PC-3 (cell line): ENCODE data around the gene LHFPL6. TPM values are rescaled to one million over a fixed set of nuclear protein-coding genes. Genes with fewer than 3 reads are reported as not detected.

Source experiments
- ATAC-seq: fragments of 200-7000 bp; cut with Tn5 transposase; 2 replicates; pipeline ENCODE4 v1.9.1; 2020; ENCODE audit warnings: mild to moderate bottlenecking, moderate library complexity
- BruUV-seq: library from RNA; stranded (reverse); fragments of 400-500 nt; replicated peaks from 2 replicates; lab custom pipeline; 2021; lab: Mats Ljungman, UMichigan
- CTCF ChIA-PET: fragments of 300-600 bp; sonication (Branson Sonifier 250); formaldehyde crosslinking; loops from one replicate; lab custom pipeline; 2022; ENCODE audit warnings: antibody characterized with exemption; lab: Charles Lee
- POLR2A ChIA-PET: fragments of 300-600 bp; sonication (Branson Sonifier 250); formaldehyde crosslinking; loops from one replicate; lab custom pipeline; 2022; ENCODE audit warnings: antibody characterized with exemption; ENCODE audit not compliant: unreplicated experiment; lab: Charles Lee
- DNase-seq: peaks from one replicate; pipeline ENCODE4 v3.0.0-alpha.2; 2015
- H2AFZ ChIP-seq: fragments of 300-600 bp; sonication (generic); 2 replicates; pipeline ENCODE4 v1.6.0; 2016; ENCODE audit warnings: antibody characterized with exemption, low read length
- H3F3A ChIP-seq: fragments of 300-600 bp; sonication (generic); one replicate; pipeline ENCODE4 v1.6.0; 2017; ENCODE audit warnings: antibody characterized with exemption, low read length, control low read depth, mild to moderate bottlenecking; ENCODE audit not compliant: unreplicated experiment
- H3K27ac ChIP-seq: fragments of 300-600 bp; sonication (generic); 2 replicates; pipeline ENCODE4 v1.5.1; 2016; ENCODE audit warnings: mild to moderate bottlenecking, low read length
- H3K27me3 ChIP-seq: fragments of 300-600 bp; sonication (generic); 2 replicates; pipeline ENCODE4 v1.6.1; 2016; ENCODE audit warnings: low read length, mixed read lengths
- H3K36me3 ChIP-seq: fragments of 300-600 bp; sonication (generic); 2 replicates; pipeline ENCODE4 v1.6.1; 2016; ENCODE audit warnings: low read depth, mixed run types, low read length, mixed read lengths
- H3K4me1 ChIP-seq: fragments of 300-600 bp; sonication (generic); 2 replicates; pipeline ENCODE4 v1.5.1; 2016; ENCODE audit warnings: low read length; ENCODE audit not compliant: insufficient read depth
- H3K4me2 ChIP-seq: fragments of 300-600 bp; sonication (generic); 2 replicates; pipeline ENCODE4 v1.6.0; 2016; ENCODE audit warnings: low read length
- H3K4me3 ChIP-seq: fragments of 300-600 bp; sonication (generic); 2 replicates; pipeline ENCODE4 v1.5.1; 2016; ENCODE audit warnings: mild to moderate bottlenecking, low read length, mixed read lengths
- H3K79me2 ChIP-seq: fragments of 300-600 bp; sonication (generic); 2 replicates; pipeline ENCODE4 v1.6.1; 2017; ENCODE audit warnings: low read length, mixed read lengths
- H3K9ac ChIP-seq: fragments of 300-600 bp; sonication (generic); 2 replicates; pipeline ENCODE4 v1.6.0; 2016; ENCODE audit warnings: mild to moderate bottlenecking, low read length
- H3K9me2 ChIP-seq: fragments of 300-600 bp; sonication (generic); replicated peaks from 2 replicates; pipeline ENCODE4 v1.6.1; 2016; ENCODE audit warnings: mixed run types, low read length, mixed read lengths
- H3K9me3 ChIP-seq: fragments of 300-600 bp; sonication (generic); 2 replicates; pipeline ENCODE4 v1.6.1; 2016; ENCODE audit warnings: low read length, mixed read lengths
- H4K20me1 ChIP-seq: fragments of 300-600 bp; sonication (generic); 2 replicates; pipeline ENCODE4 v1.6.1; 2016; ENCODE audit warnings: low read length, mixed read lengths
- EZH2 ChIP-seq: fragments of 300-600 bp; sonication (generic); IDR thresholded peaks from one replicate; pipeline ENCODE4 v1.6.1; 2017; ENCODE audit warnings: antibody characterized with exemption, mild to moderate bottlenecking, low read length; ENCODE audit not compliant: unreplicated experiment
- EZH2phosphoT487 ChIP-seq: fragments of 300-600 bp; sonication (generic); IDR thresholded peaks from 2 replicates; pipeline ENCODE4 v1.6.1; 2018; ENCODE audit warnings: mild to moderate bottlenecking, antibody characterized with exemption, low read length, borderline replicate concordance
- intact Hi-C: fragments of 100-400 bp; cut with micrococcal nuclease; formaldehyde crosslinking; loops from 2 replicates; pipeline ENCODE4 v1.9.0; 2023
- total RNA-seq: library from RNA; depleted of rRNA; stranded (reverse); fragments of >200 nt; gene quantifications from 2 replicates; pipeline ENCODE4 v1.2.3, GENCODE V29; 2014
- TF ChIP-seq, protein P1 (sequence below): fragments of 300-600 bp; sonication (generic); conservative IDR thresholded peaks from 2 replicates; pipeline ENCODE4 v1.5.1; 2017; ENCODE audit warnings: antibody characterized with exemption, low read depth, mild to moderate bottlenecking, low read length

Gene LHFPL6
- total RNA-seq, 1 experiment from 2014 or later = 7.8 TPM

DNA sequence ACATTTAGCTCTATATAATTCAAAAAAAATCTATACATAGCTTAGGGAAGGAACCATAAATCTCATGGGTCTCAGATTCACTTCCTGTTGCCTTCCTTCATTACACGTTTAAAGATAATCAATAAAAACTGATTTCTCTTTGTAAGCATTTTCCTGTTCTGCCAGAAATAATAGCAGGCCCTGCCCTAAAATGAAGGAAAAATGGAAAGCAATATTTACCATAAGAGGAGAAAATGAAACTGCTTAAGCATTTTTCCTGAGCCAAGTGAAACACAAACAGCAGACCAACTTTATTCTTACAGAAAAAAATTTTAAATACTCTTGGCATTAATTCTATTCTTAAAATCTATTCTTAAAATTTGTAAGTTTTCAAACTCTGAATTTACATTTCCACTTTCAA is 4.0 kb downstream of the LHFPL6 start:
- no peak overlapping the region for H3K9ac ChIP-seq
- H3K27ac ChIP-seq = no peak overlapping the region
- H3F3A ChIP-seq = no peaks in the 10 kb centered on the region
- no peaks in the 10 kb centered on the region for H4K20me1 ChIP-seq
- no peaks in the 10 kb centered on the region for H3K36me3 ChIP-seq
- no peak overlapping the region for H2AFZ ChIP-seq
- intact Hi-C loops = no loop called here
- H3K4me3 ChIP-seq = no peak overlapping the region
- H3K9me3 ChIP-seq = no peaks in the 10 kb centered on the region
- TF ChIP-seq EZH2 (no peak), EZH2phosphoT487 (no peak)
- TF ChIP-seq, protein P1, sequence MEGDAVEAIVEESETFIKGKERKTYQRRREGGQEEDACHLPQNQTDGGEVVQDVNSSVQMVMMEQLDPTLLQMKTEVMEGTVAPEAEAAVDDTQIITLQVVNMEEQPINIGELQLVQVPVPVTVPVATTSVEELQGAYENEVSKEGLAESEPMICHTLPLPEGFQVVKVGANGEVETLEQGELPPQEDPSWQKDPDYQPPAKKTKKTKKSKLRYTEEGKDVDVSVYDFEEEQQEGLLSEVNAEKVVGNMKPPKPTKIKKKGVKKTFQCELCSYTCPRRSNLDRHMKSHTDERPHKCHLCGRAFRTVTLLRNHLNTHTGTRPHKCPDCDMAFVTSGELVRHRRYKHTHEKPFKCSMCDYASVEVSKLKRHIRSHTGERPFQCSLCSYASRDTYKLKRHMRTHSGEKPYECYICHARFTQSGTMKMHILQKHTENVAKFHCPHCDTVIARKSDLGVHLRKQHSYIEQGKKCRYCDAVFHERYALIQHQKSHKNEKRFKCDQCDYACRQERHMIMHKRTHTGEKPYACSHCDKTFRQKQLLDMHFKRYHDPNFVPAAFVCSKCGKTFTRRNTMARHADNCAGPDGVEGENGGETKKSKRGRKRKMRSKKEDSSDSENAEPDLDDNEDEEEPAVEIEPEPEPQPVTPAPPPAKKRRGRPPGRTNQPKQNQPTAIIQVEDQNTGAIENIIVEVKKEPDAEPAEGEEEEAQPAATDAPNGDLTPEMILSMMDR = no peak
- peaks cover 17% of the 10 kb centered on the region for H3K79me2 ChIP-seq
- ATAC-seq (no peak), DNase-seq (no peak)
- CTCF ChIA-PET = interaction anchor here (0.5 kb wide), 1 partner anchor 102 kb away, joined by 3 read pairs; no protein-coding TSS in a partner anchor
- peaks cover 12% of the 10 kb centered on the region; the same call in 1 of the 2 replicates for H3K4me1 ChIP-seq
- no peak overlapping the region for H3K4me2 ChIP-seq
- no peaks in the 10 kb centered on the region for H3K9me2 ChIP-seq
- H3K27me3 ChIP-seq = no peaks in the 10 kb centered on the region
- no TSS peak for BruUV-seq
- POLR2A ChIA-PET = no interaction called here

DNA sequence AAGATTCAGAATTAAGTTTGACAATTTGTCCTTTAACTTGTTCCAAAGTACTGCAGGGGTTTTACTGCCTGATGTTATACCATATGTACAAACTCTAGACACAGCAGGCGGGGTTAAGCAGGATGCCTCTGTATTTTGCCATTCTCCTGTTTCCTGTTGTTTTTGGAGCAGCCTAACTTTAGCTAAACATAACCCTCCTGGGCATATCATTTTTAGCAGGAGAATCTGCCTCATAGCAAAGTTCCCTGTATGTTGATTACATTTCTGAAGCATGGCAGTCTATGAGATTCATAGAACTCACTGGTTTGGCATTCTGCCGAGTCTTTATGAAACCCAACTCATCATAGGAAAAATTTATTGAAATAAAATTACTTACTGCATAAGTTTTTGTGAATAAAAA is 5.2 kb downstream of the LHFPL6 start:
- Histone ChIP-seq H3K9me3 (no peaks in the 10 kb centered on the region), H3K27me3 (no peaks in the 10 kb centered on the region), H3K9me2 (no peaks in the 10 kb centered on the region), H3K4me2 (no peak overlapping the region), H3K4me1 (peaks cover 10% of the 10 kb centered on the region; the same call in 1 of the 2 replicates), H3K27ac (no peak overlapping the region), H3K4me3 (no peak overlapping the region), H3F3A (no peaks in the 10 kb centered on the region), H3K79me2 (peaks cover 17% of the 10 kb centered on the region), H4K20me1 (no peaks in the 10 kb centered on the region), H3K36me3 (no peaks in the 10 kb centered on the region), H3K9ac (no peak overlapping the region), H2AFZ (no peak overlapping the region)
- BruUV-seq = no TSS peak
- no peak for ATAC-seq
- intact Hi-C loops = no loop called here
- POLR2A ChIA-PET = no interaction called here
- DNase-seq = no peak
- TF ChIP-seq EZH2phosphoT487 (no peak), EZH2 (no peak)
- TF ChIP-seq, protein P1 = no peak
- CTCF ChIA-PET = interaction anchor here (0.6 kb wide), 1 partner anchor 30 kb away, joined by 4 read pairs; no protein-coding TSS in a partner anchor

DNA sequence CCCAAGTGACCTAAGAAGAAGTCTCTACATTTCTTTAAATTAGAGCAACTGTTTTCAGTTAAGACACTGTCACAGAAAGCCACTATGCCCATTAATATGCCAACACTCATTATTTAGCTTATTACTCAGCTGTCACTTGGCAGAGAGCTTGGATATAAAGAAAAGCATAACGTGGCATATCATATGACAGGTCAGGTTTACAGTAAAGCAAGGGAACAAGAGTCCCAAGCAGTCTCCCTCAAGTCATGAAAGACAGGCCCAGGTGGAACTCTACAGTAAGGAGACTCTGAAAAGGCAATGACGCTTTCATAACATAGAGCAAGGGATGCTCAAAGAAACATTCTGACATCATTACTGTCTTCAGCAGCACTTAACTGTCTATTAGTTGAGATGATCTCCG is 6.3 kb downstream of the LHFPL6 start:
- BruUV-seq = no TSS peak
- Histone ChIP-seq H3K9ac (no peak overlapping the region), H3K36me3 (no peaks in the 10 kb centered on the region), H3K27ac (no peak overlapping the region), H3K4me2 (no peak overlapping the region), H3K9me3 (no peaks in the 10 kb centered on the region), H3K4me3 (no peak overlapping the region), H4K20me1 (no peaks in the 10 kb centered on the region), H2AFZ (no peak overlapping the region), H3F3A (no peaks in the 10 kb centered on the region), H3K27me3 (no peaks in the 10 kb centered on the region), H3K4me1 (peaks cover 10% of the 10 kb centered on the region; the same call in 1 of the 2 replicates), H3K79me2 (peaks cover 13% of the 10 kb centered on the region), H3K9me2 (no peaks in the 10 kb centered on the region)
- ATAC-seq (peak; percentile 96), DNase-seq (peak; percentile 43)
- ChIA-PET CTCF (no interaction called here), POLR2A (no interaction called here)
- TF ChIP-seq, protein P1 = no peak
- no peak for TF ChIP-seq EZH2
- intact Hi-C loops = no loop called here
